ENCODE measurements around the gene TRIM33. TPM values are rescaled to one million over a fixed set of nuclear protein-coding genes. Genes with fewer than 3 reads are reported as not detected.

TRIM33 gene
- total RNA-seq, 1 experiment from 2014 or later = 78.9 TPM

GRCh38 chr1:114524944-114525343, 13.9 kb upstream of the TRIM33 start:
- Histone ChIP-seq H3K4me1 (ENCODE audit: low read length) (no peaks in the 10 kb centered on the region), H3K27me3 (ENCODE audit: low read length) (no peaks in the 10 kb centered on the region), H3K4me2 (ENCODE audit: low read depth, low read length, poor library complexity, severe bottlenecking) (no peak overlapping the region), H3K36me3 (ENCODE audit: insufficient read depth, low read length) (no peaks in the 10 kb centered on the region), H3K9me2 (replicated peaks; ENCODE audit: insufficient read depth, low read length) (no peaks in the 10 kb centered on the region), H3K79me2 (ENCODE audit: low read length) (no peaks in the 10 kb centered on the region), H4K20me1 (ENCODE audit: insufficient read depth, low read depth, low read length) (no peaks in the 10 kb centered on the region), H2AFZ (ENCODE audit: low read length) (no peak overlapping the region), H3K27ac (ENCODE audit: low read length) (no peak overlapping the region), H3K9ac (ENCODE audit: low read length) (no peak overlapping the region), H3K9me3 (ENCODE audit: low read length) (no peaks in the 10 kb centered on the region), H3K4me3 (ENCODE audit: low read length) (no peak overlapping the region)
- no peak for DNase-seq

DNA sequence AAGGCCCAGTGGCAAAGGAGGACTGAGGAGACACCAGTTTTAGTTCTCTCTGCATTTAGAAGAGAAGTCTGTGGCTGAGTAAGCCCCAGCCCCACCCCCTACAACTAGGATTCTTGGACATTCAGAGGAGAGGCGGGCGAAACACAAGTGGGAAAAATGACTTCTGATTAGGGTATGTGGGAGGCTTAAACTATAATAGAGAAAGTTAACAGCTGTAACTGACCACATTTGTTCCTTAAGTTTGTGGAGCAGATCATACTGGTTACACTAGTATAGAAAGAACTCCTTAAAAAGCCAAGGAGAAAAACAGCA, 11.2 kb upstream of the TRIM33 start:
- Histone ChIP-seq H3K9me3 (ENCODE audit: low read length) (no peaks in the 10 kb centered on the region), H4K20me1 (ENCODE audit: insufficient read depth, low read depth, low read length) (no peaks in the 10 kb centered on the region), H3K4me1 (ENCODE audit: low read length) (no peaks in the 10 kb centered on the region), H3K4me3 (ENCODE audit: low read length) (no peak overlapping the region), H2AFZ (ENCODE audit: low read length) (no peak overlapping the region), H3K79me2 (ENCODE audit: low read length) (no peaks in the 10 kb centered on the region), H3K27ac (ENCODE audit: low read length) (no peak overlapping the region), H3K36me3 (ENCODE audit: insufficient read depth, low read length) (no peaks in the 10 kb centered on the region), H3K27me3 (ENCODE audit: low read length) (no peaks in the 10 kb centered on the region), H3K4me2 (ENCODE audit: low read depth, low read length, poor library complexity, severe bottlenecking) (no peak overlapping the region), H3K9ac (ENCODE audit: low read length) (no peak overlapping the region), H3K9me2 (replicated peaks; ENCODE audit: insufficient read depth, low read length) (no peaks in the 10 kb centered on the region)
- no peak for DNase-seq

- no peaks in the 10 kb centered on the region for H3K9me3 ChIP-seq (ENCODE audit: low read length)
- H3K27ac ChIP-seq (ENCODE audit: low read length) = no peak overlapping the region
- H4K20me1 ChIP-seq (ENCODE audit: insufficient read depth, low read depth, low read length) = no peaks in the 10 kb centered on the region
- no peaks in the 10 kb centered on the region for H3K79me2 ChIP-seq (ENCODE audit: low read length)
- H3K4me2 ChIP-seq (ENCODE audit: low read depth, low read length, poor library complexity, severe bottlenecking) = no peak overlapping the region
- no peaks in the 10 kb centered on the region for H3K27me3 ChIP-seq (ENCODE audit: low read length)
- DNase-seq = no peak
- H3K9ac ChIP-seq (ENCODE audit: low read length) = no peak overlapping the region
- no peaks in the 10 kb centered on the region for H3K4me1 ChIP-seq (ENCODE audit: low read length)
- no peaks in the 10 kb centered on the region for H3K36me3 ChIP-seq (ENCODE audit: insufficient read depth, low read length)
- no peak overlapping the region for H3K4me3 ChIP-seq (ENCODE audit: low read length)
- H3K9me2 ChIP-seq (replicated peaks; ENCODE audit: insufficient read depth, low read length) = no peaks in the 10 kb centered on the region
- H2AFZ ChIP-seq (ENCODE audit: low read length) = no peak overlapping the region
These were observed 10.6 kb upstream of the TRIM33 start for GRCh38 chr1:114521396-114522263.

- DNase-seq = no peak
- H3K27me3 ChIP-seq (ENCODE audit: low read length) = no peaks in the 10 kb centered on the region
- H2AFZ ChIP-seq (ENCODE audit: low read length) = no peak overlapping the region
- H3K9ac ChIP-seq (ENCODE audit: low read length) = no peak overlapping the region
- H3K9me2 ChIP-seq (replicated peaks; ENCODE audit: insufficient read depth, low read length) = no peaks in the 10 kb centered on the region
- H4K20me1 ChIP-seq (ENCODE audit: insufficient read depth, low read depth, low read length) = no peaks in the 10 kb centered on the region
- no peaks in the 10 kb centered on the region for H3K79me2 ChIP-seq (ENCODE audit: low read length)
- H3K4me2 ChIP-seq (ENCODE audit: low read depth, low read length, poor library complexity, severe bottlenecking) = no peak overlapping the region
- H3K36me3 ChIP-seq (ENCODE audit: insufficient read depth, low read length) = no peaks in the 10 kb centered on the region
- H3K4me1 ChIP-seq (ENCODE audit: low read length) = peaks cover 3% of the 10 kb centered on the region
- H3K27ac ChIP-seq (ENCODE audit: low read length) = no peak overlapping the region
- no peaks in the 10 kb centered on the region for H3K9me3 ChIP-seq (ENCODE audit: low read length)
- no peak overlapping the region for H3K4me3 ChIP-seq (ENCODE audit: low read length)
These were observed 6.3 kb upstream of the TRIM33 start for GRCh38 chr1:114517348-114517747.

DNA sequence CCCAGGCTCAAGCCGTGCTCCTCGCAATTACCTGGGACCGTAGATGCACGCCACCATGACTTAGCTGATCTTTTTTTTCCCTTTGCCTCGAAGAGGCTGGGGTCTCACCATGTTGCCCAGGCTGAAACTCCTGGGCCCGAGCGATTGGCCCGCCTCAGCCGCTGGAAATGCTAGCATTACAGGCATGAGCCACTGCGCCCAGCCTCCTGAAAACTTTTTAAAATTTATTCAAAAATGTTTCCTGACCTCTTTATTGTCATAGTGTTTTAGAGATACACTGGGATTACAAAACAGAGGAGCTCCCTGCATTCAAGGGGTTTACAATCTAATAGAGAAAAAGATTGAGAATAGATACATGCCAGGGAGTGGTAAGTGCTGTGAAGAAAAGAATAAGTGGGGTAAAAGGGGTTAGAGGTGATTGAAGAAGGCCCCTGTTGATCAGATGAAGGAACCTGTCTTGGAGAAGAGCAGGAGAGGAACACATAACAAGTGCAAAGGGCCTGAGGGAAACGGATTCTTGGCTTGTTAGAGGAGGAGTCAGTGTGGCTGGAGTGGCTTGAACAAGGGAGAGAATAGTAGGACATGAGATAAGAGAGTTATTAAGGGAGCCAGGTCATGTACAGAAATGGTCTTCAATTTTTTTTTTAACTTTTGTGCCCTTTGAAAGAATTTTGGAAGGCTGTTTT, 1.7 kb upstream of the TRIM33 start:
- H3K79me2 ChIP-seq (ENCODE audit: low read length) = peaks cover 36% of the 10 kb centered on the region
- no peaks in the 10 kb centered on the region for H3K9me2 ChIP-seq (replicated peaks; ENCODE audit: insufficient read depth, low read length)
- H4K20me1 ChIP-seq (ENCODE audit: insufficient read depth, low read depth, low read length) = peaks cover 26% of the 10 kb centered on the region
- no peaks in the 10 kb centered on the region for H3K36me3 ChIP-seq (ENCODE audit: insufficient read depth, low read length)
- H3K27ac ChIP-seq (ENCODE audit: low read length) = no peak overlapping the region
- H3K27me3 ChIP-seq (ENCODE audit: low read length) = no peaks in the 10 kb centered on the region
- H3K9ac ChIP-seq (ENCODE audit: low read length) = peak overlapping the region; percentile 98
- peak overlapping the region; percentile 89 for H3K4me2 ChIP-seq (ENCODE audit: low read depth, low read length, poor library complexity, severe bottlenecking)
- H3K4me1 ChIP-seq (ENCODE audit: low read length) = peaks cover 28% of the 10 kb centered on the region
- H3K4me3 ChIP-seq (ENCODE audit: low read length) = peak overlapping the region; percentile 98; the same call in 1 of the 2 replicates
- no peak for DNase-seq
- H3K9me3 ChIP-seq (ENCODE audit: low read length) = no peaks in the 10 kb centered on the region
- H2AFZ ChIP-seq (ENCODE audit: low read length) = no peak overlapping the region

DNA sequence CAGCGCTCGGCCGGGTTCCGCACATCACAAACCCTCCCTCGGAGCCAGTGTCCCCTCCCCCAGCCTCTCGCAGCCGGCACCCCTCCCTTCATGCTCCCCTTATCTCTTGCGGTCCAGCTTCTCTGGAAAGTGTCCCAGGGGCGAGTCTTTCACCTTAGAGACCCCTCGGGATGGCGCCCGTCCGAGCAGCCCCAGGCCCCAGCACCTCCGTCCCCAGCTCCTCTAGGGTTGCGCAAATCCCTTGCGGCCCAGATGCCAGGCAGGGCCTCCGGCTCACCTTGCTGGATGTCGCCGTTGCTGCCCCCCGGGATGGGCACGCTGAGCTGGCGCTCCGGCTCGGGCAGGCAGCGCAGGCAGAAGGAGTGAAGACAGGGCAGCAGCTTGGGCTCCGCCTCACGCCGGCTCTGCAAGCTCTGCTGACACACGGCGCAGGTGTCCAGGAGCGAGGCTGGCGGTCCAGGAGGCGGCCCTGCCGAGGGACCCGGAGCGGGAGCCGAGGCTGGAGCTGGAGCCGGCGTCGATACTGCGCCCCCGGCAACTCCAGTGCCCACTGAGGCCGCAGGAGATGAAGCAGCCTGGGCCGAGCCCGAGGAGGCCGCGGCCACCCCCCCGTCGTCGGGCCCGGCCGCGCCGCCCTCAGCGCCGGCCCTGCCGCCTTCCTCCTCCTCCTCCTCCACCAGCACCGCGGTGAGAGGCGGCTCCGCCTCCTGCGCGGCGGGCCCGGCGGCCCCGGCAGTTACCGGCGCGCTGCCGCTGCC, 550 bp downstream of the TRIM33 start:
- Histone ChIP-seq H3K9me3 (ENCODE audit: low read length) (no peaks in the 10 kb centered on the region), H3K4me2 (ENCODE audit: low read depth, low read length, poor library complexity, severe bottlenecking) (peak overlapping the region; percentile 82), H3K4me1 (ENCODE audit: low read length) (peaks cover 35% of the 10 kb centered on the region), H2AFZ (ENCODE audit: low read length) (no peak overlapping the region), H3K36me3 (ENCODE audit: insufficient read depth, low read length) (peaks cover 17% of the 10 kb centered on the region), H4K20me1 (ENCODE audit: insufficient read depth, low read depth, low read length) (peaks cover 34% of the 10 kb centered on the region), H3K4me3 (ENCODE audit: low read length) (peak overlapping the region; percentile 98), H3K27me3 (ENCODE audit: low read length) (no peaks in the 10 kb centered on the region), H3K27ac (ENCODE audit: low read length) (peak overlapping the region; percentile 54), H3K9me2 (replicated peaks; ENCODE audit: insufficient read depth, low read length) (no peaks in the 10 kb centered on the region), H3K79me2 (ENCODE audit: low read length) (peaks cover 59% of the 10 kb centered on the region), H3K9ac (ENCODE audit: low read length) (peak overlapping the region; percentile 98)
- peak; percentile 72 for DNase-seq

DNA sequence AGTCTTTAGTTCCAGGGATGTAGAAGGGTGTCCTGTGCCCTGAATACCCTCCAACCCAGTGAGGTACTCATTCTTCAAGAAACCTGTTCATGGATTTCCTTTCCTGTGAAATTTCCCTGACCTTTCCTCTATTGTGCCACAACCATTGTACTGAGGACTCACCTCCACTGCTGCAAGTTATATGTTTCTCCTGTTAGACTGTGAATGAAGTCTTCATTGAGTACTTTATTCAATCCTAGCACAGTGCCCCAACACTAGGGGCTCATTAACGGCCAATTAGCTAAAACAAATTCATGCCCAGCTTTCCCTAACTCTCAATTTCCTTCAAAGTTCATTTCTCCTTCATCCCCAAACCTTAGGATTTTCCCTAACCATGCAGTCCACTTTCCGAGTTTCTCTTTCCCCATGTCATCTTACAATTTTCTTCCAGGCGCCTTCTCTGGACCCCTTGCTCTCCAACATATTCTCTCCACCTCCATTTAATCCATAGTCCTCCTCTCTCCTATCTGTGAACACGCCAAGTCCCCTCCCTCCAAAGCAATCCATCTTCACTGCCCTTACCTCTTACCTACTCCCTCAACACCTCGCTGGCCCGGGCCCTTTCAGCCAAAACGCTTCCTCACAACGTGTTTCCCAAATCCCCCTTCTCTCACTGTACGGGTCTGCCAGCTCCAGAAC, 1.3 kb downstream of the TRIM33 start:
- Histone ChIP-seq H3K4me3 (ENCODE audit: low read length) (peak overlapping the region; percentile 98), H3K9ac (ENCODE audit: low read length) (peak overlapping the region; percentile 98), H3K9me3 (ENCODE audit: low read length) (no peaks in the 10 kb centered on the region), H3K9me2 (replicated peaks; ENCODE audit: insufficient read depth, low read length) (no peaks in the 10 kb centered on the region), H3K4me2 (ENCODE audit: low read depth, low read length, poor library complexity, severe bottlenecking) (peak overlapping the region; percentile 82), H2AFZ (ENCODE audit: low read length) (no peak overlapping the region), H3K79me2 (ENCODE audit: low read length) (peaks cover 66% of the 10 kb centered on the region), H3K27ac (ENCODE audit: low read length) (peak overlapping the region; percentile 54), H3K4me1 (ENCODE audit: low read length) (peaks cover 35% of the 10 kb centered on the region), H3K27me3 (ENCODE audit: low read length) (no peaks in the 10 kb centered on the region), H3K36me3 (ENCODE audit: insufficient read depth, low read length) (peaks cover 25% of the 10 kb centered on the region), H4K20me1 (ENCODE audit: insufficient read depth, low read depth, low read length) (peaks cover 34% of the 10 kb centered on the region)
- DNase-seq = peak; percentile 71

All from Karpas-422 (cell line).